ENCODE measurements around the gene TTLL11.

TTLL11 gene

DNA sequence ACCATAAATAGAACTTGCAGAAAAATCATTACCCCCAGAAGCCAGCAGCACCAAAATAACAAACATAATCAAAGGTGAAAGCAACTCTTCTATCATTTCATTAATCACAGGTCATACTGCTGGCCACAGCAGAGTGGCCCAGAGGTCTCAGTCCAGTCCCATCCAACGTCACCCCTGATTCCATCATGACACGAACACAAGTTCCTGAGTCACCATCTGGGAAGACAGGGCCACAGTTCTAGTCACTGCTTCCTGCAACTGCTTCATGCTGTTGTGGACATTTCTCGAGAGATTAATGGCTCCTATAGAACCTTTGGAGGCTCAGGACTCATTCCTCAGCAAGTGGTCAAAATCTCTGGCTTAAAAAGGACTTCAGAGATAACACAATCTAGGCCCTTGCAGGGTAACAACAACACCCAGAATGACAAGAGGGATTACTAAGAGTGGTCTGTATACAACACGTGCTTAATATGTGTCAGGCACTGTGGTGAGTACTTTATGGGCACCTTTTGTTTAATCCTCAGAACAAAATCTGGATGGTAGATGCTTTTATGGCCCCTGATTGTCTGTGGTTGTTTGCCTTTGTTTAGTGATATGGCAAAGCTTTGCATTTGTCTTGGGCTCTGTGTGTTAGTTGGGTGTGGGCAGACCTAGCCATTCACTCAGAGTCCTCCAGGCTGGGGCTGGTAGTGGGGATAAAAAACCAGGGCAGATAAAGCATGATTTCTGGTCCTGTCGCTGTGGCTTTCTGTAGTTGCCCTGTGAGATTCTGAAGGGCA is 257.3 kb downstream of the TTLL11 start:
- no peak for DNase-seq (ENCODE audit: low read depth in 2 of 2)

DNA sequence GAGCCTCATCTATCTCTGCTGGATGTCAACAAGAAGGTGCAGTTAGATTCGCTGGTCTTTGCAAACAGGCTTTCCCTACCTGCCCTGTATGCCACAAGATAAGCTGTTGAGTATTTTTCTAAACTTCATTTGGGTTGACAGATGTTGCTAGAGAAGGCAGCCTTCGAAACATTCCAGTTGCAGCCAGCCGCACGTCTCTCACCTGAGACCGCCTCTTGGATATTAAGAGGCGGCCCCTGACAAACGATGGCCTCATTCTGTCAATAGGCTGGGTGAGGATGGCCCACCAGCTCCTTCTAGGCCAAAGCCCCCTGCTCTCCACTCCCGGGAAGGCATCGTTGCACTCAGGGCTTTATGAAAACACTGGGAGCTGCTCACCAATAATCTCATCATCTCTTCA is 260.0 kb downstream of the TTLL11 start:
- no peak for DNase-seq (ENCODE audit: low read depth in 2 of 2)

DNA sequence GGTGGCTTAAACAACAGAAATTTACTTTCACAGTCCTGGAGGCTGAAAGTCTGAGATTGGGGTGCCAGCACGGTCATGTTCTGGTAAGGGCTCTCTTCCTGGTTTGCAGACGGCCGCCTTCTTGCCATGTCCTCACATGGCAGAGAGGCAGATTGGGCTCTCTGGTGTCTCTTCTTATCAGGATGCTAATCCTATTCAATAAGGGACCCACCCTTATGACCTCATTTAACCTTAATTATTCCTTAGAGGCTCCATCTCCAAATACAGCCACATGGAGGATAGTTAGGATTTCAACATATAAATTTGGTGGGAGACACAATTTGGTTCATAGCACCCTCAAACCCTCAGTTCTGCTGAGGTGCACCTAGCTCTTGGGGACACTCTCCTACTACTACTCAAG is 261.2 kb downstream of the TTLL11 start:
- DNase-seq (ENCODE audit: low read depth in 2 of 2), result no peak

DNA sequence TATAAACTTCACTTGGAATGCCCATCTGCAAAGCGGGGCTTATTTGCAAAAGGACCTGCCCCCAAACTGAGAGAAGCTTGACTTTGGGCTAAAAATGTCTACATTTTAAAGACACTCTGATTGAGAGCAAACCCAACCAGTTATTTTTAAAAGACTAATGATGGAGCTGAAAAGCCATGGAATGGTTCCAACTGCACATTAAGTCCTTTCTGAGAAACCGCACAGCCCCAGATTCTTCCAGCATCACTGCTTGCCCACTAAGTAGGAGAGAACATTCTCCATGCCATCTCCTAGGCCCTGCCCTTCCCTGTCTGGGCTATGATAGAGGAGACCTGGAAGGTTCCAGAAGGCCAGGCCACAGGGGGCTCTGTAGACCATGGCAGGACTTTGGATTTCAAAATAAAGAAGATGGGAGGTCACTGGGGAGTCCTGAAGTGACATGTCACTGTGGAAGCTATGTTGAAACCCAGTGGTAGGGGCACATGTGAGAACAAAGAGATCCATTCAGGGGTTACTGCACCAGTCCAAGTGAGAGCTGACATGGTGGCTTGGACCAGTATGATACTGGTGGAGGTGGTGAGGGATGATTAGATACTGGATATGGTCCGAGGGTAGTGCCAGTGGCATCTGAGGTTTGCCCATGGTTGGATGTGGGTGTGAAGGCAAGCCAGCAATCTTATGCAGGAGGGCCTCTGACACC is 262.5 kb downstream of the TTLL11 start:
- no peak for DNase-seq (ENCODE audit: low read depth in 2 of 2)

DNA sequence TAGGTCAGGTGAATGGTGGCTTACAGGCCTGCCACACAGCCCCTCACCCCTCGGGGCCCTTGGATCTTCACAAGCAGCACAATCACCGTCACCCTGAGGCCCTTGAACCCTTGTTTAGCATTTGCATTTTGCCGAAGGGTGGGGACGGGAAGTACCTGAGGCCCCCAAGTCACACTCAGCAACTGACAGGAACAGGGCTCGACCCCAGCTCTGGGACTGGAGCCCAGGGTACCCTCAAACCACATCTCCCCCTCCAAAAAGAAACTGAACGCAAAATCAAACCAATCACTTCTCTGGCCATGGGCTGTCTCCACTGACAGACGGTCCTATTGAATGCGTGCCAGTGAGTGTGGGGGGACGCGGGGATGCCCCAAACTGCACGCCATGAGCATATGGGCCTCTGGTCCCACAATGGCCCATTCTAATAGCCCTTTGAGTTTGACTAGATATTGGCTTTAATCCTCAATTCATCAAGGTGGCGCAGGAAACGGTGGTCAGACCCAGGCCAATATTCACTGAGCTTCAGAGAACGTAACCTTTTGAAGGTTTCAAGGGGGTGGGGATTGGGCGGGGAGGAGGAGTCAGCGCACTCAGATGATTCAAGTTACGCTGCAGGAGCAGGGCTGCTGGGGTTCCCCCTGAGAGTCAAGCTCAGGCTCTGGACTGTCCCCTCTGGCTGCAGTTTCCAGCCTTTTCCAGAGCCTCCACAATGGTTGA is 265.7 kb downstream of the TTLL11 start:
- DNase-seq (ENCODE audit: low read depth in 2 of 2), result no peak

DNA sequence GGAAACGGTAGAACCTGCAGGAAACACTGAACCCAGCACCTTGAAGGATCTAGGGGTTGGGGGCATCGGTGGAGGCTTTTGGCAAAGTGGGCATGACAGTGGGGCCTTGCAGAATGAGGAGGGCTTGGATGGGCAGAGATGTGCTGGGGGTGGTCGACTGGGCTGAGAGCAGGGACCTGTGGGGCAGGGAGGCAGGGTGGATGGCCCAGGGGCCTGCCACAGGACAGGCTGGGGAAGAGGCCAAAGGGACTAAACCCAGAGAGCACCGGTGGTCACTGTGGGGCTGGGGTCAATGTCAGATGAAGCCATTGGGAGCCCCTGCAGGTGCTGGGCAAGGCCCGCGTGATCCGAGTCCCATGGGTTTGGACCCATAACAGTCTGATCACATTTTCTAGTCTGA is 266.4 kb downstream of the TTLL11 start:
- DNase-seq (ENCODE audit: low read depth in 2 of 2), result no peak

- no peak for DNase-seq (ENCODE audit: low read depth in 2 of 2)
These were observed 267.9 kb downstream of the TTLL11 start for GRCh38 chr9:121825031-121825691.

DNA sequence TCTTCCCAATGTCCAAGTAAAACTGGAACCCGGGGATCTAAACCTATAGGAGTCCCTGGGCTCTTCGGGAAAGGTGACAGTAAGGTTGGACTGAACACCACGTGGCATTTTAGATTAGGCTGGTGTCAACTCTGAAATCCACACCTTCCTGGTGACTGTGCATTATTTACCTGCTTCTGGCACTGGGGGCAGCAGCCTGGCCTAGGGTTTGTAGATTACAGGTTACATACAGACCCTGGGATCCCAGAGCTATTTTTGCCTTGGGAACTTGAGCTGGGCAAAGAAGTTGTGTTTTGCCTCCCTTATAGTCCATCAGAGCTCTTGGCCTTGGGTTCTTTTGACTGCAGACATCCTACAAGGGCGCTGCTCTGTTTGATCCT is 268.5 kb downstream of the TTLL11 start:
- no peak for DNase-seq (ENCODE audit: low read depth in 2 of 2)

DNA sequence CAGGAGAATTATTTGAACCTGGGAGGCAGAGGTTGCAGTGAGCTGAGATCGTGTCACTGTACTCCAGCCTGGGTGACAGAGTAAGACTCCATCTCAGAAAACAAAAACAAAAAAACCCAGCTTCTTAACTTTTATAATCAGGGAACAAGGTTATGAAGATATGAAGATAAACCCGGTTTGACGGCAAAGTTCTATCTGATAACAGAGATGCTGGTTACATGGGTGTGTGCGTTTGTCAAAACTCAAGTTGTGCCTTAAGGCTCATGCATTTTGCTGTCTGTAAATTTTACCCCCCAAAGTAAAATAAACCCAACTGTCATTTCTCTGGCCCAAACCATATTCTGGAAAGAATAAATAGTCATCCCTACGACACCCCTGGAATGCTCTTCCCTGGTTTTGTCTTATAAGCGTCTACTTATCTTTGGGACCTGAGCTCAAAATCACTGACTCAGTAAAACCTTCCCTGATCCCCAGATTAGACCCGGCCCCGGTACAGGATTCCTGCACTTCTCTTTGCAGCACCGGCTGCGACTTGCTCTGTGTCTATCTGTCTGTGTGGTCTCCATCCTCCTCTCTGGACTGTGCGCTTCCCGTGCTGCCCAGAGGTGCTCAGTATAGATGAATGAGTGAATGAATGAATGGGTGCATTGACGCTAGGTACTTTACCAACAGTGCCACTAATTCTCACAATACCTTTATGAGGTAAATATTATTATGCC is 269.5 kb downstream of the TTLL11 start:
- no peak for DNase-seq (ENCODE audit: low read depth in 2 of 2)

DNA sequence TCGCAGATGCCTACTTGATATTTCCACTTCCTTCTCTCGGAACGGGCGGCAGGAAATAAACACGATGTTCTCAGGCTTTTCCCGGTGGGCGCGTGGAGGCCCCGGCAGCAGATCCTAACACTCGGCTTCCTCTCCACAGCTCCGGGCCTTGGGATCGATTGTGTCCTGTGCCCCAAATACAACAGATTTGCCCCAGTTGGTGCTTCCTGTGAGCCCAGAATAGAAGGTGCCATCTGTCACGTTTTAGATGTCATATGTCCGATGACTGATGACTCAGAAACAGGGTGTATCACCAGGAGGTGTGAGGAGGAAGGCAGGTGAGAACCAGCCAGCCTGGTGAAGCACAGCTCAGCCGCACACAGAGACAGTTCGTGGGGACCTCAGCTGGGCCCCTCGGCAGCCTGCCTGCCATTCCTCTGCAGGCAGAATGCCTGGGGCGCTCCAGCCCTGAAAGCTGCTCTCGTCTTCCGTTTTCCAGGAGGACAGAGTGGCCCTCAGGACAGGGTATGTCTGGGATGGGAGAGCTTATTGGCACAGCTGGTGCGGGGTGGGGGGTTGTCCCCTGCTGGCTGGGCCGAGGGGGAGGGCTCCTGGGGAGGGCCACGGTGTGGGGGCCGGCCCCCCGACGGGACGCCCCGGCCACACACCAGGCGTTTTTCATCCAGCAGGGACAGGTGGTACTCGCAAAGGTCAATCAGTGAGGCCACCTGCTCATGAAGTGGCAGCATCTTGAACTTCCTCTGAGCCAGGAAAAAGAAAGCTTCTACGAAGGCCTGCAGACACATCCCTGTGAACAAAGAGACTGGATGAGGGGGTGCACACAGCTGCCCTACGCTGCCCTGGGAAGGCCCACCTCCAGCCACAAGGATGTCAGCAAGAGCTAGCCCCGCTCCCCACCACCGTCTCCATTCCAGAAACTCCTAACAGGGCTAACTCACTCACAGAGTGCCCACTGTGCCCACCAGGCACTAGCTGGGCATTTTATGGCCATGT is 270.7 kb downstream of the TTLL11 start:
- DNase-seq (ENCODE audit: low read depth in 2 of 2), result no peak

GRCh38 chr9:121821326-121821725 is 271.8 kb downstream of the TTLL11 start:
- no peak for DNase-seq (ENCODE audit: low read depth in 2 of 2)

- no peak for DNase-seq (ENCODE audit: low read depth in 2 of 2)
These were observed 272.7 kb downstream of the TTLL11 start for GRCh38 chr9:121820286-121821005.

- no peak for DNase-seq (ENCODE audit: low read depth in 2 of 2)
These were observed 273.5 kb downstream of the TTLL11 start for GRCh38 chr9:121819428-121820231.

DNA sequence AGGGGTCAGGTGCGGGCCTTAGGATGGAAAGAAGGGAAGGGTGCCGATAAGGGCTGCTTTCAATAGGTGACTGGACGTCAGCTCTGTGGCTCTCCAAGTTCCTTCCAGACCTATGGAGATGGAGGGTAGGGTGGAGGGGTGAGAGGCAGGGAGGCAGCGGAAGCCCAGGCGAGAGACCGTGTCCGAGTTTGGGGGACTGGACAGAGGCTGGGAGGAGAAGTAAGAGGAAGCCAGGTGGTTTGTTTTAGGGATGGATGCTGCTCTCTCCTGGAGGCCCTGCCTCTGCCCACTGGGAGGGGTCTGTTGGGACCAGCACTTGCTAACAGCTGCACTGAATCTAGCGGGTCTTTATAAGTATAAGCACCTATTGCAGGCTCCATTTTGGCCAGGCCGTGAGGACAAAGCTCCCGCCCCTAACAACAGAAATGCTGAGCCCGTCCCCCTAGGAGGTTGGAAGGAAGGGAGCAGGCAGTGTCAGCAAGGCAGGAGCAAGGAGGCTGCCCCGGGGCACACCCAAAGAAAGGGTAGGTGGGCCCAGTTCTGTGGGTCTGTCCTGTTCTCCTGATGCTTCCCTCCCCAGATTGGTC is 274.2 kb downstream of the TTLL11 start:
- DNase-seq (ENCODE audit: low read depth in 2 of 2), result no peak

DNA sequence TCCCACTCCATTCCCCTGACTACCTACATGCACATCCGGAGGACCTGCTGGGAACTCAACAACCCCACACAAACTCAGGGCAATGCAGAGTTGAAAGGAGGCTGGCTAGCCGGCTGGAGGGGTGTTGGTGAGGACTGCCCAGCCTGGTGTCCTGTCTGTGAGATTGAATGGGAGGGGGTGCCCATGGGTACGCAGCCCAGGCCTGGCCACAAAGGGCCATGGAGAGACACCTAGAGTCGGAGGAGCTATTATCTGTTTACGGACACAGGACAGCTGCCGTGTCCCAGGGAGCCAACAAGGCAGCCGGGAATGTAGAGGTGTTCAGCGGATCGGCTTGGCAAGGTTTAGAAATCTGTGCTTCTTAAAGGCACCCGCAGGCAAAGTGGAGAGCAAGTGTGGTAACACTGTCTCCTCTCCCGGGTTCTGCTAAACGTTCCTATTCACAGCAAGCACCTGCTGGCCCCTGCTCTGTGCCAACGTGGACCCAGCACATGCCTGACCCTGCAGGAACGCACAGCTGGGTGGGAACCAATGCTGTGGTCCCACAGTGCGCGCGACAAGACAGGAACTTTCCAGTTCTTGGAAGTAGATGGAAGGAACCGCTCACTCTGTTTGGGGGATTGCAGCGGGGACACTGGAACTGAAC is 275.0 kb downstream of the TTLL11 start:
- DNase-seq (ENCODE audit: low read depth in 2 of 2), result no peak

- no peak for DNase-seq (ENCODE audit: low read depth in 2 of 2)
These were observed 275.6 kb downstream of the TTLL11 start for GRCh38 chr9:121817476-121817875.

- DNase-seq (ENCODE audit: low read depth in 2 of 2), result no peak
These were observed 276.2 kb downstream of the TTLL11 start for GRCh38 chr9:121816845-121817450.

DNA sequence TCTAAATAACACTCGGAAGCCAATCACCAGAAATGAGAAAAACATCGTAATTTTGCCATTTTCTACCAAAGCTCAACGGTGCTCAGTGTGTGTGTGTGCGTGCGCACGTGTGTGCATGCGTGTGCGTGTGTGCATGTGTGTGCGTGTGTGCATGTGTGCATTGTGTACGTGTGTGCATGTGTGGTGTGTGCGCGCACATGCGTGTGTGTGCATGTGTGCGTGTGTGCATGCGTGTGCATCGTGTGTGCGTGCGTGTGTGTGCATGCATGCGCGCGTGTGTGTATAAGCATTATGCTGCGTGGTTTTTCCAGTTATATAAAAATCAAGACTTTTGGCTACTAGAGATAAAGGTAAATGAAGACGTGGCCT is 276.7 kb downstream of the TTLL11 start:
- no peak for DNase-seq (ENCODE audit: low read depth in 2 of 2)
